Keratinocyte (primary cell): Measurements from ENCODE around the gene ZNF462.

Experiments used
- CTCF ChIP-seq, 3 experiments: IDR thresholded peaks in 1 of 3; conservative IDR thresholded peaks in 1 of 3; optimal IDR thresholded peaks in 1 of 3; 2 replicates in 2 of 3; 3 replicates in 1 of 3; pipeline versions ENCODE3 to v1.5.1; 2011; ENCODE audit warnings: low read length in 3 of 3, mild to moderate bottlenecking in 3 of 3, moderate library complexity in 2 of 3, control low read depth in 1 of 3, inconsistent platforms in 1 of 3; ENCODE audit not compliant: insufficient read depth in 2 of 3; ENCODE audit errors: extremely low read depth in 1 of 3
- EZH2 ChIP-seq: IDR thresholded peaks from one replicate; pipeline ENCODE4 v1.6.1; 2012; ENCODE audit warnings: inconsistent platforms, mild to moderate bottlenecking, low read length, moderate library complexity

- no peak for TF ChIP-seq CTCF (optimal IDR thresholded peaks at IDR 0.05 in 1 of 3, IDR thresholded peaks at IDR 0.05 in 1 of 3, conservative IDR thresholded peaks at IDR 0.05 in 1 of 3; ENCODE audit: extremely low read depth in 1 of 3, insufficient read depth in 2 of 3, low read length in 3 of 3)
- no peak for TF ChIP-seq EZH2
These were observed 49.0 kb downstream of the ZNF462 start for GRCh38 chr9:106911951-106912350.
